ENCODE results near the gene BBIP1.

DNA sequence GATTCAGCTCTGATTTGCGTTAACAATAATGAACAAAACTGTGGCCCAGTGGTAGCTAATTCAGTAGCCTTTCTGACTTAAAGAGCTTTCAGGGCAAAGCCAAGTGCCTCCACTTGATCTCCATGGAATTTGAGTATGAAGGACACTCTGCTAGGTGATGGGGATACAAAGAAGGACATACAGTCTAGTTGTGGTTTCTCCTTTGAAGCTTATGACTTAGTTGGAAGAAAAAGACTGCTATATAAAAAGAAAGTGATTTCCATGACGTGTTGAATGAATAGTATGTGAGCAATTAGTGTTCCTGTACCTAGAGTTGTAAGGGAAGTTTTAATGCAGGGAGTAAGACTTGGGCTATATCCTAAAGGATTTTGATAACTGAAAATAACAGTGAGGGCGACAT, 39.0 kb downstream of the BBIP1 start:
- TF ChIP-seq ZC3H10 (CRISPR knock-in tag; IDR thresholded peaks at IDR 0.05), result no peak
- TF ChIP-seq ISL1 (CRISPR knock-in tag; IDR thresholded peaks at IDR 0.05), result no peak
- no peak for TF ChIP-seq ARNTL (CRISPR knock-in tag; IDR thresholded peaks at IDR 0.05; ENCODE audit: borderline replicate concordance, low read depth)
- TF ChIP-seq TCF4 (CRISPR knock-in tag; IDR thresholded peaks at IDR 0.05; ENCODE audit: borderline replicate concordance), result no peak
- TF ChIP-seq ZFP3 (CRISPR knock-in tag; IDR thresholded peaks at IDR 0.05), result no peak
- TF ChIP-seq PATZ1 (CRISPR knock-in tag; IDR thresholded peaks at IDR 0.05; ENCODE audit: borderline replicate concordance), result no peak
- TF ChIP-seq, protein P1, sequence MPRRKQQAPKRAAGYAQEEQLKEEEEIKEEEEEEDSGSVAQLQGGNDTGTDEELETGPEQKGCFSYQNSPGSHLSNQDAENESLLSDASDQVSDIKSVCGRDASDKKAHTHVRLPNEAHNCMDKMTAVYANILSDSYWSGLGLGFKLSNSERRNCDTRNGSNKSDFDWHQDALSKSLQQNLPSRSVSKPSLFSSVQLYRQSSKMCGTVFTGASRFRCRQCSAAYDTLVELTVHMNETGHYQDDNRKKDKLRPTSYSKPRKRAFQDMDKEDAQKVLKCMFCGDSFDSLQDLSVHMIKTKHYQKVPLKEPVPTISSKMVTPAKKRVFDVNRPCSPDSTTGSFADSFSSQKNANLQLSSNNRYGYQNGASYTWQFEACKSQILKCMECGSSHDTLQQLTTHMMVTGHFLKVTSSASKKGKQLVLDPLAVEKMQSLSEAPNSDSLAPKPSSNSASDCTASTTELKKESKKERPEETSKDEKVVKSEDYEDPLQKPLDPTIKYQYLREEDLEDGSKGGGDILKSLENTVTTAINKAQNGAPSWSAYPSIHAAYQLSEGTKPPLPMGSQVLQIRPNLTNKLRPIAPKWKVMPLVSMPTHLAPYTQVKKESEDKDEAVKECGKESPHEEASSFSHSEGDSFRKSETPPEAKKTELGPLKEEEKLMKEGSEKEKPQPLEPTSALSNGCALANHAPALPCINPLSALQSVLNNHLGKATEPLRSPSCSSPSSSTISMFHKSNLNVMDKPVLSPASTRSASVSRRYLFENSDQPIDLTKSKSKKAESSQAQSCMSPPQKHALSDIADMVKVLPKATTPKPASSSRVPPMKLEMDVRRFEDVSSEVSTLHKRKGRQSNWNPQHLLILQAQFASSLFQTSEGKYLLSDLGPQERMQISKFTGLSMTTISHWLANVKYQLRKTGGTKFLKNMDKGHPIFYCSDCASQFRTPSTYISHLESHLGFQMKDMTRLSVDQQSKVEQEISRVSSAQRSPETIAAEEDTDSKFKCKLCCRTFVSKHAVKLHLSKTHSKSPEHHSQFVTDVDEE (CRISPR knock-in tag; IDR thresholded peaks at IDR 0.05), result no peak
- no peak for TF ChIP-seq ZFP30 (CRISPR knock-in tag; IDR thresholded peaks at IDR 0.05)
- no peak for TF ChIP-seq RARB (CRISPR knock-in tag; IDR thresholded peaks at IDR 0.05)
- no peak for TF ChIP-seq BACH2 (CRISPR knock-in tag; IDR thresholded peaks at IDR 0.05; ENCODE audit: borderline replicate concordance)

All from SK-N-SH treated with all-trans-retinoic acid at 6 μM for 48 hours (cell line).